ENCODE data around the gene ZFR2.
A peak's percentile ranks its signal among the peaks of the same experiment; 100 is the strongest.
"Not testable (repeated sequence)": the region's sequence is repeated elsewhere in the genome, so short reads cannot be mapped to it uniquely, and the experiment has no call there.

ZFR2 gene

GRCh38 chr19:3769494-3769893 lies 99.3 kb downstream of the ZFR2 start:
- no peak for FAIRE-seq

- FAIRE-seq = no peak
These were observed 100.1 kb downstream of the ZFR2 start for GRCh38 chr19:3768748-3769099.

DNA sequence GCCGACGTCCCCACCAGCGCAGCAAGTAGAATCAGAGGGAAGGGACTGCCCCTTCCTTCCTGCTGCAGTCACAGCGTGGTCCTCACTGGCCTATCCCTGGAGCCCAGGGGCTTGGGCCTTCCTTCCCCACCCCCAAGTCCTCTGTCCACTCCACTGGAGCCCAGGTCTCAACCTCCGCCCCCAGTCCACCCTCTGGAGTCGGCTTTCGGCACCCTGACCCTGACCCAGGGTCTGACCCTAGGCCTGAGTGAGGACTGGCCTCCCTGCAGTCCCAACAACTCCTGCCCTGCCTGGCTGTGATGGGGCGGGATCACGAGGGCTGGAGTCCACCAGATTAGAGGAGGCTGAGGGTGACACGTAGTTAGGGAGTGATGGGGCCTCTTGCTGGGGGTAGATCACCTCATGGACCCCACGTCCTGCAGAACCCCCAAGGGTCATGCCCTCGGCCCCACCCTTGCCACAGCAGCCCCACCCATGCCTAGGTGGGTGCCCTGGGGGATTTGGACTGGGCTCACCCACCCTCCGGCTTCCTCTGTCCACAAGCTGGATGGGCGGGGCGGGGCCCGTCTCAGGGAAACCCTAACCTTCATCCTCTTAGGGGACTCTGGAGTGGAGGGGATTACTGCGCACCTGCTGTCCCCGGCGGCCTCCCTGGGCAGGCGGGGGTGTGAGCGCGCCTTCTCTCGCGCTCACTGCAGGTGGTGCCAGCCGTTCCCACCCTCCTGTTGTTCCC lies 100.7 kb downstream of the ZFR2 start:
- FAIRE-seq = no peak

DNA sequence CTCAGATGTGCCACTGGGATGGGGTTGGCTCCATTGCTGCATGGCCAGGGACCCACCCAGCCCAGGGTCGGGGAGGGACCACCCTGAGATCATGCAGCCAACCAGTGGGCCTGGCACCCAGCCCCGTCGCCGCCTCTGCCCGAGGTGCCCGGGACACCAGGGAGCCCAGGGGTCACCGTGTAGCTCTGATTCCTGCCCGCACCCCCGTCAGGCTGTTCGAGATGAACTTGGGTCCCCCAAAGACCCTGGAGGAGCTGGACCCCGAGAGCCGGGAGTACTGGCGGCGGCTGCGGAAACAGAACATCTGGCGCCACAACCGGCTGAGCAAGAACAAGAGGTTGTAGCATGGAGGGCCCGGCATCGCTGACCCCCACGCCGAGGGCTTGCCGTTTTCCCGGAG lies 101.8 kb downstream of the ZFR2 start:
- no peak for FAIRE-seq

DNA sequence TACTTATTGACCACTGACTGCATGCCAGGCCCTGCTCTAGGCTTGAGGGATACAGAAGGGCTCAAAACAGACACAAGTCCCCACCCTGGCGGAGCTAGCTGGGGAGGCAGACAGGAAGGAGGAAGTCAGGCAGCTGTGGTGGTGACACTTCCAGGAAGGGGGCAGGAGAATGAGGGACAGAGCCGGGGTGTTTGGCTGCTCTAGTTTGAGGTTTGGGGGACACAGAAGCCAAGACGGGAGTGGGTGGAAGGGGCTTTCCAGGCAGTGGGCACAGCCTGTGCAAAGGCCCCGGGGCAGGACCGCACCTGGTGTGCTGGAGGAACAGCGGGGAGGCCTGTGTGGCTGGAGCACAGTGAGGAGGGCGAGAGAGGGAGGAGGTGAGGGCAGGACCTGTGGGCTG lies 102.3 kb downstream of the ZFR2 start:
- no peak for FAIRE-seq

GRCh38 chr19:3765757-3766156 lies 103.1 kb downstream of the ZFR2 start:
- not testable (repeated sequence) for FAIRE-seq

GRCh38 chr19:3765121-3765520 lies 103.7 kb downstream of the ZFR2 start:
- no peak for FAIRE-seq

GRCh38 chr19:3762501-3763459 lies 106.1 kb downstream of the ZFR2 start, which contains the start of gene MRPL54:
MRPL54 (plus strand) TSS chr19:3762682; CDS start chr19:3762701, 19 bp downstream.
- FAIRE-seq = peak; percentile 94

GRCh38 chr19:3762130-3762473 lies 106.7 kb downstream of the ZFR2 start:
- FAIRE-seq = no peak

DNA sequence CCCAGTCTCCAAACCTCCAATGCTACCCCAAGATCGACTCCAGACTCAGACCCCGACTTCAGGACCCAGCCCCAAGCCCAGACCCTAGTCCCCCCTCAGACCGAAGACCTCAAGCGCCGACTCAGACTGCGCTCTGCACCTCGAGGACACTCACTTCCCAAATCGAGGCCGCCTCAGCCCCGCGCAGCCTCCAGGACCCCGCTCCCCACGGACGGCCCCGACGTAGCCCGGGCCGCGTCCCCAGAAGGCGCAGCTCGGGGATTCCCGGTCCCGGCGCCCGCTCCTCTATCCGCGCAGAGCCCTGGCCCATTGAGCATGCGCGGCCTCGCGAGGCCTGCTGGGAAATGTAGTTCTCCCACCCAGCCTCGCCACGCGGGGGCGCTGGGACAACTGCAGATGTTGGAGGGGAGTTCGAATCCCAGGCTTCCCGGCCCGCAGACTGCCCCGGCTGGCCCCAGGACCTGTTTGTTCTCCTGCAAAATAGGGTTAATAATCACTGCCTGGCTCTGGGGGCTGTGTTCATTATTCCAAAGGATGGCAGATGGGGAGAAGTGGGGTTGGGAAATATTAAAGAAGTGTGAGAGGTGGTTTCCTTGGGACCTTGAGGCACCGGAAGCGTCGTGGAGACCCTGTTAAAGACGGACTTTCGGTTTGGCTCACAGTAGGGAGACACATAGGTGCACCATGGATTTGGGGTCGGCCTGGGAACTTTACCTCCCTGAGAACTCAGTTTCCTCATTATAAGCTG lies 107.3 kb downstream of the ZFR2 start, which contains the start of gene APBA3:
Gene APBA3 (minus strand): TSS at position 311 of the 748 bp plus-strand sequence. CDS start 1,428 bp downstream, outside the sequence.
- no peak for FAIRE-seq

- FAIRE-seq = no peak
These were observed 107.9 kb downstream of the ZFR2 start for GRCh38 chr19:3760871-3761361.

GRCh38 chr19:3759482-3760254 lies 109.2 kb downstream of the ZFR2 start:
- FAIRE-seq = no peak

- FAIRE-seq = not testable (repeated sequence)
These were observed 110.5 kb downstream of the ZFR2 start for GRCh38 chr19:3758297-3758696.

DNA sequence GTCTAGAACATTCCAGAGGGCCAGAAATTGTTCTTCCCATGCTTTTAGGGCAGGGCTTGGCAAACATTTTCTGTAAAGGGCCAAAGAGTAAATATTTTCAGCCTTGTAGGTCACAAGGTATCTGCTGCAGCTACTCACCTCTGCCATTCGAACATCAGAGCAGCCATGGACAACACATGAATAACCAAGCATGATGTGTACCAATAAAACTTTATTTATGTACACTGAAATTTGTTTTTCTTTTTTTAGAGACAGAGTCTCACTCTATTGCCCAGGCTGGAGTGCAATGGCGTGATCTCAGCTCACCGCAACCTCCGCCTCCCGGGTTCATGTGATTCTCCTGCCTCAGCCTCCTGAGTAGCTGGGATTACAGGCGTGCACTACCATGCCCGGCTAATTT lies 111.1 kb downstream of the ZFR2 start:
- FAIRE-seq = not testable (repeated sequence)

Measured in A204.1 (cell line).